Prostate gland (tissue), 2 donors: Measurements from ENCODE around the gene SLC45A3.

Experiments used
- POLR2A ChIP-seq: fragments of 450-650 bp; IDR thresholded peaks from one replicate; pipeline ENCODE4 v1.6.1; 2016; ENCODE audit warnings: antibody characterized with exemption, mild to moderate bottlenecking
- POLR2AphosphoS5 ChIP-seq: sonication (generic); formaldehyde crosslinking; IDR thresholded peaks from one replicate; pipeline ENCODE4 v1.6.1; 2017; ENCODE audit warnings: antibody characterized with exemption
- TF ChIP-seq, protein P1 (sequence below), 4 experiments: fragments of 200-600 bp in 2 of 4; fragments of 450-650 bp in 2 of 4; sonication (generic) in 2 of 4; IDR thresholded peaks; 1 replicate in 3 of 4; 2 replicates in 1 of 4; pipeline ENCODE4 v1.5.1; 2016 to 2019; ENCODE audit warnings: antibody characterized with exemption in 4 of 4, mild to moderate bottlenecking in 2 of 4, moderate library complexity in 2 of 4

GRCh38 chr1:205660361-205660760 is 19.9 kb downstream of the SLC45A3 start:
- no peak for TF ChIP-seq POLR2A
- TF ChIP-seq POLR2AphosphoS5: no peak
- TF ChIP-seq, protein P1, sequence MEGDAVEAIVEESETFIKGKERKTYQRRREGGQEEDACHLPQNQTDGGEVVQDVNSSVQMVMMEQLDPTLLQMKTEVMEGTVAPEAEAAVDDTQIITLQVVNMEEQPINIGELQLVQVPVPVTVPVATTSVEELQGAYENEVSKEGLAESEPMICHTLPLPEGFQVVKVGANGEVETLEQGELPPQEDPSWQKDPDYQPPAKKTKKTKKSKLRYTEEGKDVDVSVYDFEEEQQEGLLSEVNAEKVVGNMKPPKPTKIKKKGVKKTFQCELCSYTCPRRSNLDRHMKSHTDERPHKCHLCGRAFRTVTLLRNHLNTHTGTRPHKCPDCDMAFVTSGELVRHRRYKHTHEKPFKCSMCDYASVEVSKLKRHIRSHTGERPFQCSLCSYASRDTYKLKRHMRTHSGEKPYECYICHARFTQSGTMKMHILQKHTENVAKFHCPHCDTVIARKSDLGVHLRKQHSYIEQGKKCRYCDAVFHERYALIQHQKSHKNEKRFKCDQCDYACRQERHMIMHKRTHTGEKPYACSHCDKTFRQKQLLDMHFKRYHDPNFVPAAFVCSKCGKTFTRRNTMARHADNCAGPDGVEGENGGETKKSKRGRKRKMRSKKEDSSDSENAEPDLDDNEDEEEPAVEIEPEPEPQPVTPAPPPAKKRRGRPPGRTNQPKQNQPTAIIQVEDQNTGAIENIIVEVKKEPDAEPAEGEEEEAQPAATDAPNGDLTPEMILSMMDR (IDR thresholded peaks at IDR 0.05): no peak
